ENCODE data around the gene RMRP.

RMRP gene

DNA sequence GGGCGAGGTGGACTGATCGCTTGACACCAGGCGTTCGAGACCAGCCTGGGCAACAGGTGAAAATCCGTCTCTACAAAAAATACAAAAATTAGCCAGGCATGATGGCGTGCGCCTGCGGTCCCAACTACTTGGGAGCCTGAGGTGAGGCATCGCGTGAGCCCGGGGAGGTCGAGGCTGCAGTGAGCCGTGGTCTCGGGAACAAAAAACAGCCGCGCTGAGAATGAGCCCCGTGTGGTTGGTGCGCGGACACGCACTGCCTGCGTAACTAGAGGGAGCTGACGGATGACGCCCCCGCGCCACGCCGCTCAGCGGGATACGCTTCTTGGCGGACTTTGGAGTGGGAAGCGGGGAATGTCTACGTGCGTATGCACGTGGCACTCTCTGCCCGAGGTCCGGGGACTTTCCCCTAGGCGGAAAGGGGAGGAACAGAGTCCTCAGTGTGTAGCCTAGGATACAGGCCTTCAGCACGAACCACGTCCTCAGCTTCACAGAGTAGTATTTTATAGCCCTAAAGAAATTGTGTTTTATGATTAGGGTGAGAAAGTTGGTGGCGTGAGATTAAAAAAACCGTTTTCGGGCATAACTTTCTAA, at the start of gene RMRP:
Gene RMRP (minus strand): TSS at position 474 of the 591 bp plus-strand sequence.
- peak; percentile 100 for DNase-seq (ENCODE audit: low read depth)

- no peak for DNase-seq (ENCODE audit: low read depth)
Observed at GRCh38 chr9:35706951-35707350, 49.1 kb upstream of the RMRP start.

GRCh38 chr9:35705836-35706430, 48.1 kb upstream of the RMRP start:
- DNase-seq (ENCODE audit: low read depth) = no peak

DNA sequence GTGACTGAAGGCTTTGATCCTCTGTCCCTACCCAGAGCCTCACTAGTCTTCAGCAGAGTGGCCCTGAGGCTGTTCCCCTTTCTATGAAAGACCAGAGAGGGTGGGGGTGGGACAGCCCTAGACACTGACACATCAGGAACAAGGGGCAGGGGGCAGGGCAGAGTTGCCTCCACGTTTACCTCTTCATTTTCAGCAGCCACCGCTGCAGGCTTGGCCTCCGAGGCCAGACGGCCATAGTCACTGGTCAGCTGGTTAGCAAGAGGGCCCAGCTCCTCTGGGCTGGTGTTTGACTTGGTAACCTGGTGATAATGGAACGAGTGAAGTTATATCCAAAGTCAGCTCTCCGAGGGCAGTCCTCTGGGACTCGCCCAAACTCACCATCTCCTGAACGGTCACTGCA, 47.6 kb upstream of the RMRP start:
- no peak for DNase-seq (ENCODE audit: low read depth)

DNA sequence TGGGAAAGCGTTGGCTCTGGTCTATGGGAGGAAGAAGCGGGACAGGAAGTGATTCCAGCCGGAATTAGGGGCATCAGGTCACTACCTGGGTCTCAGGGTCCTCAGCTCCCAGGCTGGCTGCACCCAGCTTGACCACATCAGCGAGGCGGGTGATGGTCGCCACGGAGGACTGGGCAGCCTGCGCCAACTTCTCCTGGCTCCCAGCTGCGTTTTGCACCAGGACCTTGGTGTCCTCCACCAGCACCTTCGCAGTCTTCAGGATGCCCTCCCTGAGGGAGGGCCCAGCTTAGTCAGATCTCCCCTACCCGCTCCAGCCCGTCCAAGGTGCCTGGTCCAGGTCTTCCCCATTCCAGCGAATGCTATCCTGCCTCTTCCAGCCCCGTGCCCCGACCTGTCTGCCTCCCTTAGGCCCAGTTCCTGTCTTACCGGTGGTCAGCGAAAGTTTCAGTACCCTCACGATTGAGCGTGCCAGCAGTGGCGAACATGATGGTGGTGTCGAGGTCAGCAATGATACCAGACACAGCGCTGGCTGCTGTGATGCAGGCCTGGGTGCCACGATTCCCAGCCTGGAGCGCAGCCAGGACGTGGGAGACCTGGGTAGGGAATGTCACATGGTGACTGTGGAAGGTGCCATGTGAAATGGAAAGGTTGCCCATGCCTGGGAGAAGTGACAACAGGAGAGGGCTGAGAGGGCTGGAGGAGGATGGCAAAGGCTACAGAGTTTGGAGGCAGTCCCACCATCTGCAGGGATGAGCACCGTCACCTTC, 46.3 kb upstream of the RMRP start:
- DNase-seq (ENCODE audit: low read depth) = no peak

DNA sequence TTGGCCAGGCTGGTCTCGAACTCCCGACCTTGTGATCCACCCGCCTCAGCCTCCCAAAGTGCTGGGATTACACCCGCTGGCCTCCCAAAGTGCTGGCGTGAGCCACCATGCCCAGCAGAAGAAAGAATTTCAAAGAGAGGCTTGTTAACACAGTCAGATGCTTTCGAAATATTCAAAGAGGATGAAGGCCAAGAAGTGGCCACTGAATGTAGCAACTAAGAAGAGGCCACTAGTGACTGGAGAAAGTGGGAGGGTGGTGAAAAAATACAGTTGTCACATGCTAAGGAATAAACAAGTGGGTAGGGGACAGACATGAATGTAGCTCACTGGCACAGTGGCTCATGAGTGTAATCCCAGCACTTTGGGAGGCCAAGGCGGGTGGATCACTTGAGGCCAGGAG, 44.9 kb upstream of the RMRP start:
- DNase-seq (ENCODE audit: low read depth) = peak; percentile 29

GRCh38 chr9:35700942-35701341, 43.1 kb upstream of the RMRP start:
- DNase-seq (ENCODE audit: low read depth) = no peak

- DNase-seq (ENCODE audit: low read depth) = no peak
Observed at GRCh38 chr9:35700031-35700430, 42.2 kb upstream of the RMRP start.

DNA sequence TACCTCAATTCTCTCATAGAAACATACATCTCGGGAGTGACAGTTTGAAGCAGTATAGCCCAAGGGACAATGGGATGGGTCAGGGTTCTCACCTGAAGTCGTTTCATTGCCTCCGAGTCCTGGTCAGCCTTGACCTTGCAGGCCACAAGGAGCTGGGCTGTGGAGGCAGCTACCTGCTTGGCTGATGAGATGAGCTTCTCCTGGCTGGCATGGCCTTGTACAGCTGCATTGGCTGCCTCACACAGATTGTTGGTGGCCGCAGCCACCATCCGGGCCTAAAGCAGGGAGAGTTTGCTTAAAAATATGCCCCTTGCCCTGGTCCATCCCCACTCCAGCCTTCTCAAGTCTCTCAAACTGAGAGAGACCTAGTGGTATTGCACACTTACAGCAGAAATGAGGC, 40.4 kb upstream of the RMRP start:
- no peak for DNase-seq (ENCODE audit: low read depth)

DNA sequence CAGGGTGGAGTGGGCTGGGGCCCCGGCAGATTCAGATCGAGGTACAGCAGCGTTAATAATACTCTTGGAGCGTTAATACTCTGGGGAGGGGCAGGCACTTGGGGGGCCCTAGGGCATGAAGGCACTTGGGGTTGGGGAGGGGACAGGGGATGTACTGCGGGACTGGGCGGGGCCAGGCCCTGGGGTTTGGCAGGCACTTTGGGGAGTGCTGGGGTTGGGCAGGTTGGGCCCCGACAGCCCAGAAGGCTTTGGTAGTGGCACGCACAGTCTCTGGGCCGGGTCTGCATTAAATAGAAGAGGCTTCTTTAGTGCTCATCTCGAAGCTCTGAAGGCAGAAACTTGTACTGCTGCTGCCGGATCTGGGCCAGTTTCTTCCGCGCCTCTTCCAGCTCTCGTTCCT, 39.7 kb upstream of the RMRP start:
- no peak for DNase-seq (ENCODE audit: low read depth)

DNA sequence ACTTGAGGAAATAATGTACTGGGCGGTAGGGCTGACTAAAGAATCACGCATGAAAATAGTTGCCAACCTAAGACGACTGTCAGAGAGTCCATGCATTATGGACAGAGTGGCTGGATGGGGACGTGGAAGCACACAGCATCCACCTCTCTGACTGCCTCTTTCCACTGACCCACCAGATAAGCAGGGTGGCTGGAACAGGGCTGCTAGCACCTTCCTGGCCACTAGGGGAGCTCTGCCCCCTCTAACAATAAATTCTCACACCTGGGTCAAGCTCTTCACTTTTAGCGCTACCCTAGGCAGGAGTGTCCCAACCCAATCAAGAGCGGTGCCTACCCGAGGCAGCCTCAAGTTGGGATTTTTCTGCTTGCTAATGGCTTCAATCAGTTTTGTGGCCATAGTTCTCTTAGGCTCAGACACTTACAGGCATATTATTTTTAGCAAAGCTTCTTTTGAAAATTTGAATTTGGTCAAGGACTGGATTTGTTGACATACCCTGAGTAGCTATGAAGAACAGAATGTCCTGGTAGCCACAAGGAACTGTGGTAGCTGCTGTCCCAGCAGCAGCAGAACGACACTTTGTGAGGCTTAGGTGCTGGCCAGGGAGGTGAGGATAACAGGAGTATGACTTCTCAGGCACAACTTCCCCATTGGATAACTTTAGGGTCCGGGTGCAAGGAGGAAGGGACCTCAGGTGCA, 38.8 kb upstream of the RMRP start:
- DNase-seq (ENCODE audit: low read depth) = peak; percentile 54

- peak; percentile 73 for DNase-seq (ENCODE audit: low read depth)
Observed at GRCh38 chr9:35695943-35696401, 38.2 kb upstream of the RMRP start.

GRCh38 chr9:35691757-35692301, 34.0 kb upstream of the RMRP start:
- no peak for DNase-seq (ENCODE audit: low read depth)

GRCh38 chr9:35691334-35691650, 33.5 kb upstream of the RMRP start:
- DNase-seq (ENCODE audit: low read depth) = no peak

GRCh38 chr9:35690614-35691333, 33.0 kb upstream of the RMRP start:
- peak; percentile 87 for DNase-seq (ENCODE audit: low read depth)

- peak; percentile 71 for DNase-seq (ENCODE audit: low read depth)
Observed at GRCh38 chr9:35690294-35690613, 32.4 kb upstream of the RMRP start.

GRCh38 chr9:35689542-35690293, 31.9 kb upstream of the RMRP start, which contains the start of gene TPM2:
TPM2 (minus strand) TSS chr9:35689925; CDS start chr9:35689817, 108 bp downstream.
- DNase-seq (ENCODE audit: low read depth) = peak; percentile 88

DNA sequence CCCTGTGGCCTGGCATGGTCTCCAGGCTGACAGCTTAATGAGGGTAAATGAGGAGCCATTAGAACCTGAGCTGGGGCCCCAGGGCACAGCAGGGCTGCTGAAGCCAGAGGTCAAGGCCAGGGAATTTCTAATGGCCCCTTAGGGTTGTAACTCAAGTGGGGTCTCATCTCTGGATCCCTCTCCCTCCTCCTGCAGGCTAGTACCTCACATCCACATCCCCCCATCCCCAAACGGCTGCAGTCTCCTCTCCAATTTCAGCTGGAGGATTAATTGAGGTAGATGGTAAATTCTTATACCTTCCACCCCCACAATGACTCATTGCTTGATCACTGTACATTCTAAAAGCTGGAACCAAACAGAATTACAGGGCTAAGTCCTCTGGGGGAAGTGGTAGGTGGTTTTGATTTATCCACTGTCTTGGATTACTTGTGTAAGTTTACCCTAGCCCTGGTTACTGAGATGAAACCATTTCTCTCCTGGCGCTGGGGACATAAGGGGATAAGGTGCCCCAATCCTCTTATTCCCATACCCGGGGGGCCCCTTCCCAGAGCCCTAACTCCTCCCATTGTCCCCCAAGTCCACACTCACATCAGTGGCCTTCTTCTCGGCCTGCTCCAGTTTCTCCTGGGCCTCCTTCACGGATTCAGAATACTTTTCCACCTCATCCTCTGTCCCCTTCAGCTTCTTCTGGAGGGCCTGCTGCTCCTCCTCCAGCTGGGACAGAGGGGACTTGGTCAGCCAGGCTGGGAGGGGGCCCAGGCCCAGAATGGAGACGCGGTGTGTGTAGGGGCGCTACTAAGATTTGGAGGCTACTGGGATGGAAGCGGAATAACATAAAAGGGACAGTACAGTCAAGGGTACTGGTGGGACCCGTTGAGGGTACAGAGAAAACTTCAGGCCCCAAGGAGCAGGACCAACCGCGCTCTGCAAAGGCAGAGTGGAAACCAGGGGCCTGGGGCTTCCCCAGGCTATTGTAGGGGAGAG, 31.0 kb upstream of the RMRP start:
- DNase-seq (ENCODE audit: low read depth) = peak; percentile 86

- no peak for DNase-seq (ENCODE audit: low read depth)
Observed at GRCh38 chr9:35687972-35688557, 30.2 kb upstream of the RMRP start.

DNA sequence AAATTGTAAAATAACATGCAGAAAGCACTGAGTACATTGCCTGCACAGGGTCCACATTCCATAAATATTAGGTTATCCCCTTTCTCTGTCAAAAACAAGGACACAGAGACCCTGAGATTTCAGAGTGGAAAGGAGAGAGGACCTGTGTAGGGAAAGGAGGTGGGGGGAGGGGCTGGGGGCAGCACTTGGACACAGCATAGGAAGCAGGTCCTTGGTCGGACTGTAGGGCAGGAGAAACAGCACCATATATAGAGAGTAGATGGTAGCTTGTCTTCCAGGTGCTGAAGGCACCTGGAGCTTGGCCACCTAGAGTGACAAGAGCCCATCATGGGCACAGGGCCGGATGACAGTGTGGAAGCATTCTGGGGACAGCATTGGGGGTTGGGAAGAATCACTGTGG, 29.5 kb upstream of the RMRP start:
- DNase-seq (ENCODE audit: low read depth) = no peak
